Adrenal gland (tissue), 12 donors: Measurements from ENCODE around the gene CALML5. TPM values are rescaled to one million over a fixed set of nuclear protein-coding genes. Genes with fewer than 3 reads are reported as not detected.

ENCODE experiments used
- DNase-seq, 7 donors: peaks; one replicate each; pipeline ENCODE4 v3.0.0-alpha.2; 2019 to 2020
- H3K27ac ChIP-seq, 5 donors: fragments of 200-600 bp; sonication (generic) in 4 of 5; 1 replicate in 3 of 5; 2 replicates in 2 of 5; pipeline versions ENCODE4 v1.5.1 to v1.8.0; 2016 to 2020; ENCODE audit warnings: mild to moderate bottlenecking in 1 of 5
- H3K27me3 ChIP-seq: fragments of 200-600 bp; 2 replicates; pipeline ENCODE4 v1.8.0; 2021
- H3K36me3 ChIP-seq, 2 donors: fragments of 200-600 bp; replicated peaks in 1 of 2; 1 replicate in 1 of 2; 2 replicates in 1 of 2; pipeline versions ENCODE4 v1.5.1 to v1.8.0; 2018 to 2022
- H3K4me1 ChIP-seq, 2 donors: fragments of 200-600 bp; replicated peaks in 1 of 2; 1 replicate in 1 of 2; 2 replicates in 1 of 2; pipeline versions ENCODE4 v1.5.1 to v1.8.0; 2018 to 2021
- H3K4me3 ChIP-seq, 4 donors: fragments of 200-600 bp; sonication (generic) in 3 of 4; one replicate each; pipeline ENCODE4 v1.5.1; 2016 to 2018
- H3K9me3 ChIP-seq, 3 donors: fragments of 200-600 bp; sonication (generic) in 1 of 3; replicated peaks in 1 of 3; 1 replicate in 2 of 3; 2 replicates in 1 of 3; pipeline versions ENCODE4 v1.5.1 to v1.8.0; 2016 to 2021
- POLR2A ChIP-seq, 2 donors: fragments of 450-650 bp; IDR thresholded peaks; one replicate each; pipeline ENCODE4 v1.6.1; 2017; ENCODE audit warnings: antibody characterized with exemption in 2 of 2, mild to moderate bottlenecking in 2 of 2, moderate library complexity in 1 of 2
- WGBS, 4 donors: extraction: QIAGEN DNeasy Blood & Tissue Kit in 2 of 4; methylation state at CpG; one replicate each; pipeline versions ENCODE4 v1.1.5 to v1.1.7; 2013 to 2017; 5-methylcytosine and 5-hydroxymethylcytosine counted together
- intact Hi-C, 2 donors: fragments of 100-400 bp; cut with DNase I; formaldehyde crosslinking; loops; one replicate each; pipeline versions ENCODE4 v1.14.1 to v1.15.0; 2022 to 2023
- polyA plus RNA-seq, 3 donors: library from polyadenylated mRNA; stranded (reverse); fragments of 200-250 nt in 2 of 3; fragments of 350-450 nt in 1 of 3; fragmentation: Illumina TruSeq in 1 of 3; extraction: RNeasy Lipid Tissue Mini Kit (QIAGEN cat#74804) in 1 of 3; gene quantifications; one replicate each; pipeline ENCODE4 v1.2.3, GENCODE V29; 2013 to 2014
- total RNA-seq, 9 donors: library from RNA; depleted of rRNA in 4 of 9; stranded (reverse); fragments of >200 nt in 4 of 9; fragments of 120-200 nt in 1 of 9; fragmentation: NEBNext Ultra II Directional in 1 of 9; extraction: Animal tissue kit (Norgen Biotek cat#: 25700) in 1 of 9; gene quantifications; one replicate each; pipeline versions ENCODE4 v1.1.0 to v1.2.4, GENCODE V29; 2013 to 2023
- TF ChIP-seq, protein P1 (sequence below), 6 experiments: fragments of 450-650 bp in 4 of 6; fragments of 200-600 bp in 2 of 6; sonication (generic) in 1 of 6; IDR thresholded peaks; 1 replicate in 5 of 6; 2 replicates in 1 of 6; pipeline versions ENCODE4 v1.5.1 to v1.8.0; 2016 to 2021; ENCODE audit warnings: antibody characterized with exemption in 6 of 6, mild to moderate bottlenecking in 2 of 6, moderate library complexity in 1 of 6
- donor health status: healthy with polysubstance abuse.
- donor health status: Bipolar disorder and iron deficiency.
- donor health status: DM: yes; HTN: yes; CAD: no.
- donor health status: DM: no; HTN: no; CAD: no.
- donor health status: DM: no; HTN: no; CAD: no.
- donor health status: DM: yes; HTN: yes; CAD: no.

CALML5 gene
- total and polyA plus RNA-seq, 12 donors = not detected

DNA sequence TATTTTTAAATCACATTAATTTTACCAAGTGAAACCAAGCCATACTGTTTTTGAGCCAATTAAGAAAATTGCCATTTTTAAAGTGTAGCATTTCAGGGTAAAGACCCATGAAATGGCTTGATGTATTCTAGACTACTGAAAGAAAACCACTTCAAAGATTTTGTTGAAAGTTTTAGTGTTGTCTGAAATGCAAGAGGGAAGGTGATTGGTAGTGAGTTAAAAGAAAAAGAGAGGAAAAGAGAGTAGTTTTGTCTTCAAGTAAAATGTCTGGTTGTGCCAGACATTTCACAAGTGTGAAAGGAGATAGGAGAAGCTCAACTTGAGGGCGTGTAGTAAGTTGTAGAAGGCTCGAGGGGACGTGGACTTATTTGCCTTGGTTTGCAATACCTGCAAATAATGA lies 41.6 kb downstream of the CALML5 start:
- H3K4me1 ChIP-seq = no peaks in the 10 kb centered on the region
- H3K27ac ChIP-seq = no peak overlapping the region

DNA sequence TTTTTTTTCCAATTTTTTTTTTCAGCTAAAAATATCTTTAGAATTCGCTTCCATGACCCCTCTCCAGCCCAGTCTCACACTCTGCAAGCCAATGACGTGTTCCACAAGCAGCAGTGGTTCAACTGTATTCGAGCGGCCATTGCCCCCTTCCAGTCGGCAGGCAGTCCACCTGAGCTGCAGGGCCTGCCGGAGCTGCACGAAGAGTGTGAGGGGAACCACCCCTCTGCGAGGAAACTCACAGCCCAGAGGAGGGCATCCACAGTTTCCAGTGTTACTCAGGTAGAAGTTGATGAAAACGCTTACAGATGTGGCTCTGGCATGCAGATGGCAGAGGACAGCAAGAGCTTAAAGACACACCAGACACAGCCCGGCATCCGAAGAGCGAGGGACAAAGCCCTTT lies 42.8 kb downstream of the CALML5 start:
- Histone ChIP-seq H3K27me3 (no peaks in the 10 kb centered on the region), H3K9me3 (no peaks in the 10 kb centered on the region), H3K4me3 (no peak overlapping the region), H3K27ac (no peak overlapping the region), H3K36me3 (peaks cover 0 to 49% of the 10 kb centered on the region in 2 donors), H3K4me1 (no peaks in the 10 kb centered on the region)
- WGBS, 4 donors = 94 to 96% (median 94%) methylated on average over 12 of the region's 12 CpGs
- intact Hi-C loops = no loop called here
- TF ChIP-seq, protein P1, sequence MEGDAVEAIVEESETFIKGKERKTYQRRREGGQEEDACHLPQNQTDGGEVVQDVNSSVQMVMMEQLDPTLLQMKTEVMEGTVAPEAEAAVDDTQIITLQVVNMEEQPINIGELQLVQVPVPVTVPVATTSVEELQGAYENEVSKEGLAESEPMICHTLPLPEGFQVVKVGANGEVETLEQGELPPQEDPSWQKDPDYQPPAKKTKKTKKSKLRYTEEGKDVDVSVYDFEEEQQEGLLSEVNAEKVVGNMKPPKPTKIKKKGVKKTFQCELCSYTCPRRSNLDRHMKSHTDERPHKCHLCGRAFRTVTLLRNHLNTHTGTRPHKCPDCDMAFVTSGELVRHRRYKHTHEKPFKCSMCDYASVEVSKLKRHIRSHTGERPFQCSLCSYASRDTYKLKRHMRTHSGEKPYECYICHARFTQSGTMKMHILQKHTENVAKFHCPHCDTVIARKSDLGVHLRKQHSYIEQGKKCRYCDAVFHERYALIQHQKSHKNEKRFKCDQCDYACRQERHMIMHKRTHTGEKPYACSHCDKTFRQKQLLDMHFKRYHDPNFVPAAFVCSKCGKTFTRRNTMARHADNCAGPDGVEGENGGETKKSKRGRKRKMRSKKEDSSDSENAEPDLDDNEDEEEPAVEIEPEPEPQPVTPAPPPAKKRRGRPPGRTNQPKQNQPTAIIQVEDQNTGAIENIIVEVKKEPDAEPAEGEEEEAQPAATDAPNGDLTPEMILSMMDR (IDR thresholded peaks at IDR 0.05) = no peak
- no peak for TF ChIP-seq POLR2A (IDR thresholded peaks at IDR 0.05)
- DNase-seq = no peak

More for the DNA sequence above, 41.6 kb downstream of the CALML5 start:
- DNase-seq = no peak
- no peaks in the 10 kb centered on the region for H3K27me3 ChIP-seq
- TF ChIP-seq, protein P1 (IDR thresholded peaks at IDR 0.05) = no peak
- TF ChIP-seq POLR2A (IDR thresholded peaks at IDR 0.05) = no peak
- peaks cover 0 to 45% of the 10 kb centered on the region in 2 donors for H3K36me3 ChIP-seq
- no peak overlapping the region for H3K4me3 ChIP-seq
- 86 to 98% (median 91%) methylated on average over 3 of the region's 3 CpGs for WGBS, 4 donors
- intact Hi-C loops = no loop called here
- no peaks in the 10 kb centered on the region for H3K9me3 ChIP-seq

DNA sequence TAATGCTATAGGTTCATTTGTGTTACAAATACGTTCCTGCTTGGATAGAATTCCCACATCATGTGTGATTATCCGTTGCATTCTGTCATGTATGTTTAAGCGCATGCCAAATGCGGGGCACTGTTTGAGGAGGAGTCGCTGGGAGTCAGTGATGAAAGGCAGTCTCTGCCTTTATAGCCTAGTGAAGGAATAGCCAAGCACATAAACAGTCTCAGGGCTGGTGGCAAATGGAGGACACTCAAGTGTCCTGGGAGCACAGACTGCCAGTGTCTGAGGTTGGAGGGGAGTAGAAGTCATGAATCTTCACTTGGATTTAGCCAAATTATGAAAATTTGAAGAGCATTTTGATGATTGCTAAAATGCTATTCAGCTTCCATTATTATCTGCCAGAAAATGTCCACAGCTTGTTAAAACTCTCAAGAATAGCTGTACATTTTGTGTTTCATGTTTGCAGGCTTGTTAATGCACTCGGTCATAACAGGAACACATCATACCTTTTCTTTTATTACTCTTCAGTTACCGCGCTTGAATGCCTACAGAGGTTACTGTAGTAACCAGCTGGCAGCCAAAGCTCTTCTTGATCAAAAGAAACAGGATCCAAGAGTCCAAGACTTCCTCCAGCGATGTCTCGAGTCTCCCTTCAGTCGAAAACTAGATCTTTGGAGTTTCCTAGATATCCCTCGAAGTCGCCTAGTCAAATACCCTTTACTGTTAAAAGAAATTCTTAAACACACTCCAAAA lies 45.5 kb downstream of the CALML5 start:
- Histone ChIP-seq H3K9me3 (no peaks in the 10 kb centered on the region), H3K4me1 (no peaks in the 10 kb centered on the region), H3K27me3 (no peaks in the 10 kb centered on the region), H3K36me3 (peaks cover 0 to 49% of the 10 kb centered on the region in 2 donors), H3K4me3 (no peak overlapping the region), H3K27ac (no peak overlapping the region)
- intact Hi-C loops = no loop called here
- 92 to 96% (median 93%) methylated on average over 13 of the region's 13 CpGs for WGBS, 4 donors
- no peak for TF ChIP-seq POLR2A (IDR thresholded peaks at IDR 0.05)
- TF ChIP-seq, protein P1 (IDR thresholded peaks at IDR 0.05) = no peak
- no peak for DNase-seq

DNA sequence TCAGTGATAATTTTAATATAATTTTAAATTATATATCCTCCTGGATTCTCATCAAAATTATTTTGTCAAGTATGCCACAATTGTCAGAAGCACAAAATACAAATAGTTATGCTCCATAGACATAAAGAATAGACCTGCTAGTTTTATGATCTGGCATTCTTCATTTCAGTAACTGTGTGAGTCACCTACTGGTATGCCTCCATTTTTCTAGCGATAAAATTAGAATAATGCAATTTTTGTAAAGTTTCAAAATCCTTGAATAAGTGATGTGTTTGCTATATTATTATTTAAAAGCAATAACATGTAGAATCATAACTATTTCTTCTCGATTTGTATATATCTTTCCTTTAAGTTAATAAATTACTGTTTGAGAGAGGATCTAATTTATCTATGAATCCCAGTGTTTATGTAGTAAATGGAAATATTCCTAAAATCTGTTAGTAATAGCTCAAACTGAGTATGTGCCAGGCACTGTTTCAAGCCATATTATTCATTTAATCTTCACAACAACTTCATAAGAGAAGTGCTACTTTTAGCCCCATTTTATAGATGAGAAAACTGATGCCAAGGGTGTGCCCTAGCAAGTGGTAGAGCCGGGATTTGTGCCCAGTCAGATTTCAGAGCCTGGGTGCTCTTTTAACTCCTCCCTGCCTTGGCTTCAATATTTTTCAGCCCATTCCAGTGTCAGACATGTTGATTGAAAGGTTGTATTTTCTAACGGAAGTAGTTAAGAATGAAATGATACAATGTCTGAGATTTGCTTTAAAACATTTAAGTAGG lies 48.6 kb downstream of the CALML5 start:
- intact Hi-C loops = no loop called here
- H3K4me1 ChIP-seq = peaks cover 0 to 15% of the 10 kb centered on the region in 2 donors
- 83 to 87% (median 85%) methylated on average over 4 of the region's 4 CpGs for WGBS, 4 donors

More for the DNA sequence above, 48.6 kb downstream of the CALML5 start:
- Histone ChIP-seq H3K27ac (no peak overlapping the region), H3K4me3 (no peak overlapping the region), H3K27me3 (no peaks in the 10 kb centered on the region), H3K9me3 (no peaks in the 10 kb centered on the region), H3K36me3 (peaks cover 0 to 34% of the 10 kb centered on the region in 2 donors)
- TF ChIP-seq, protein P1 (IDR thresholded peaks at IDR 0.05) = no peak
- no peak for TF ChIP-seq POLR2A (IDR thresholded peaks at IDR 0.05)
- DNase-seq = no peak
